Stomach (tissue), 9 donors: ENCODE data around the gene MYO18B. TPM values are rescaled to one million over a fixed set of nuclear protein-coding genes. Genes with fewer than 3 reads are reported as not detected.

Source experiments
- DNase-seq, 2 donors: peaks; one replicate each; pipeline versions ENCODE4 v3.0.0 to v3.0.0-alpha.2; 2013 to 2019
- H3K27ac ChIP-seq, 5 donors: fragments of 200-600 bp in 4 of 5; sonication (generic) in 4 of 5; one replicate each; pipeline ENCODE4 v1.5.1; 2013 to 2019; ENCODE audit warnings: mild to moderate bottlenecking in 1 of 5, moderate library complexity in 1 of 5
- H3K27me3 ChIP-seq, 3 donors: fragments of 200-600 bp; sonication (generic); one replicate each; pipeline ENCODE4 v1.5.1; 2017 to 2019; ENCODE audit warnings: mixed run types in 1 of 3
- H3K36me3 ChIP-seq, 4 donors: fragments of 200-600 bp; sonication (generic); 1 replicate in 3 of 4; 2 replicates in 1 of 4; pipeline ENCODE4 v1.5.1; 2016 to 2019
- H3K4me1 ChIP-seq, 4 donors: fragments of 200-600 bp; sonication (generic); one replicate each; pipeline ENCODE4 v1.5.1; 2016 to 2019
- H3K4me3 ChIP-seq, 4 donors: fragments of 200-600 bp; sonication (generic) in 3 of 4; one replicate each; pipeline ENCODE4 v1.5.1; 2016 to 2019; ENCODE audit warnings: mild to moderate bottlenecking in 1 of 4
- H3K9me3 ChIP-seq, 4 donors: fragments of 200-600 bp; sonication (generic); one replicate each; pipeline ENCODE4 v1.5.1; 2016 to 2019
- EP300 ChIP-seq: sonication (generic); formaldehyde crosslinking; IDR thresholded peaks from one replicate; pipeline ENCODE4 v1.6.1; 2017; ENCODE audit warnings: antibody characterized with exemption
- POLR2A ChIP-seq, 4 donors: fragments of 450-650 bp; IDR thresholded peaks; one replicate each; pipeline ENCODE4 v1.6.1; 2016; ENCODE audit warnings: antibody characterized with exemption in 4 of 4, control low read depth in 2 of 4, mild to moderate bottlenecking in 1 of 4, moderate library complexity in 1 of 4
- POLR2AphosphoS5 ChIP-seq, 3 donors: sonication (generic); formaldehyde crosslinking; IDR thresholded peaks; one replicate each; pipeline ENCODE4 v1.6.1; 2016; ENCODE audit warnings: antibody characterized with exemption in 3 of 3
- WGBS, 5 donors: extraction: QIAGEN DNeasy Blood & Tissue Kit in 3 of 5; methylation state at CpG; one replicate each; pipeline versions ENCODE4 v1.1.5 to v1.1.7; 2013 to 2018; 5-methylcytosine and 5-hydroxymethylcytosine counted together
- intact Hi-C: fragments of 100-400 bp; cut with DNase I; formaldehyde crosslinking; loops from one replicate; pipeline ENCODE4 v1.15.1; 2023; ENCODE audit warnings: low total_unique reads
- polyA plus RNA-seq, 3 donors: library from polyadenylated mRNA; stranded (reverse); fragments of 200-250 nt; gene quantifications; one replicate each; pipeline ENCODE4 v1.2.3, GENCODE V29; 2013
- total RNA-seq, 5 donors: library from RNA; depleted of rRNA; stranded (reverse); fragments of >200 nt; gene quantifications; one replicate each; pipeline versions ENCODE4 v1.1.0 to v1.2.3, GENCODE V29; 2014 to 2016
- TF ChIP-seq, protein P1 (sequence below), 7 experiments: fragments of 450-650 bp in 4 of 7; fragments of 200-600 bp in 3 of 7; sonication (generic) in 3 of 7; IDR thresholded peaks; one replicate each; pipeline ENCODE4 v1.5.1; 2016 to 2019; ENCODE audit warnings: antibody characterized with exemption in 7 of 7, control low read depth in 2 of 7, mild to moderate bottlenecking in 1 of 7
- donor health status: healthy with polysubstance abuse.
- donor health status: Bipolar disorder and iron deficiency.
- donor health status: healthy.

Gene MYO18B
- total and polyA plus RNA-seq, 8 donors: 0.31 to 7.6 (median 0.92) TPM; not detected in 1

DNA sequence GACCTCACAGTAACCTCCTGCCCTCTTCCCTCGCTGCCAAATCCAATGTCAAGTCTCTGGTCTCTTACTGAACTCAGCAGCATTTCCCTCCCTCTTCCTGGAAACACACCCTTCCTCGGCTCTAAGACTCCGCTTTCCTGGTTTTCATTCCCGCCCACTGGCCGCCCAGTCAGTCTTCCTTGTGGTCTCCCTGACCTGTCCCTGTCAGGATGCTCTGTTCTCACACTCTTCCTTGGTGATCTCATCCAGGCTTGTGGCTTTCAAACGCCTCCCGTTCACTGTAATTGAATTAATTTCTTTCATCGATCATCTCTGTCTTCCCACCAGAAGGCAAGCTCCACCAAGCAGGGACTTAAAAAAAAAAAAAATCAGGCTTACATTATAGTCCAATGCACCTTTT lies 33.5 kb downstream of the MYO18B start:
- Histone ChIP-seq H3K36me3 (no peaks in the 10 kb centered on the region), H3K4me1 (no peaks in the 10 kb centered on the region), H3K27ac (no peak overlapping the region), H3K27me3 (peaks cover 0 to 30% (median 3%) of the 10 kb centered on the region in 3 donors), H3K4me3 (no peak overlapping the region), H3K9me3 (no peaks in the 10 kb centered on the region)
- peak in 1 of 2 donors; percentile 42 for DNase-seq
- intact Hi-C loops: no loop called here
- WGBS, 5 donors: 36 to 55% (median 42%) methylated on average over 8 of the region's 8 CpGs
- TF ChIP-seq, protein P1, sequence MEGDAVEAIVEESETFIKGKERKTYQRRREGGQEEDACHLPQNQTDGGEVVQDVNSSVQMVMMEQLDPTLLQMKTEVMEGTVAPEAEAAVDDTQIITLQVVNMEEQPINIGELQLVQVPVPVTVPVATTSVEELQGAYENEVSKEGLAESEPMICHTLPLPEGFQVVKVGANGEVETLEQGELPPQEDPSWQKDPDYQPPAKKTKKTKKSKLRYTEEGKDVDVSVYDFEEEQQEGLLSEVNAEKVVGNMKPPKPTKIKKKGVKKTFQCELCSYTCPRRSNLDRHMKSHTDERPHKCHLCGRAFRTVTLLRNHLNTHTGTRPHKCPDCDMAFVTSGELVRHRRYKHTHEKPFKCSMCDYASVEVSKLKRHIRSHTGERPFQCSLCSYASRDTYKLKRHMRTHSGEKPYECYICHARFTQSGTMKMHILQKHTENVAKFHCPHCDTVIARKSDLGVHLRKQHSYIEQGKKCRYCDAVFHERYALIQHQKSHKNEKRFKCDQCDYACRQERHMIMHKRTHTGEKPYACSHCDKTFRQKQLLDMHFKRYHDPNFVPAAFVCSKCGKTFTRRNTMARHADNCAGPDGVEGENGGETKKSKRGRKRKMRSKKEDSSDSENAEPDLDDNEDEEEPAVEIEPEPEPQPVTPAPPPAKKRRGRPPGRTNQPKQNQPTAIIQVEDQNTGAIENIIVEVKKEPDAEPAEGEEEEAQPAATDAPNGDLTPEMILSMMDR (IDR thresholded peaks at IDR 0.05): no peak
- TF ChIP-seq POLR2AphosphoS5 (IDR thresholded peaks at IDR 0.05) (no peak), EP300 (no peak), POLR2A (IDR thresholded peaks at IDR 0.05) (no peak)

DNA sequence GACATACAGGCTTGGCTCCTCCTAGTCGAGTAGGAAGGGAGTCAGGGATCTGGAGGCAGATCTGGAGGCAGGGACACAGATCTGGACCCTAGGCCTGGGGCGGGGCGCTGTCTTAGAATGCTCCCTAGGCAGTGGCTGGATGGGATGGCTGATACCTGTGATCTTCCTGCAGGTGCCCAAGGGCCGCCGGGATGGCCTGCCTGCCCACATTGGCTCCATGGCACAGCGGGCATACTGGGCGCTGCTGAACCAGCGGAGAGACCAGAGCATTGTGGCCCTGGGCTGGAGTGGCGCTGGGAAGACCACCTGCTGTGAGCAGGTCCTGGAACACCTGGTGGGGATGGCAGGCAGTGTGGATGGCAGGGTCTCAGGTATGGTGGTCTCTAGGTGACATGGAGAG lies 35.4 kb downstream of the MYO18B start:
- no peaks in the 10 kb centered on the region for H3K4me1 ChIP-seq
- H3K9me3 ChIP-seq: no peaks in the 10 kb centered on the region
- no peak overlapping the region for H3K27ac ChIP-seq
- WGBS, 5 donors: 70 to 88% (median 84%) methylated on average over 5 to 9 of the region's 9 CpGs
- H3K27me3 ChIP-seq: peaks cover 0 to 34% (median 6%) of the 10 kb centered on the region in 3 donors
- intact Hi-C loops: no loop called here
- no peaks in the 10 kb centered on the region for H3K36me3 ChIP-seq
- DNase-seq: no peak
- no peak overlapping the region for H3K4me3 ChIP-seq
- TF ChIP-seq EP300: no peak
- TF ChIP-seq POLR2A (IDR thresholded peaks at IDR 0.05): no peak

DNA sequence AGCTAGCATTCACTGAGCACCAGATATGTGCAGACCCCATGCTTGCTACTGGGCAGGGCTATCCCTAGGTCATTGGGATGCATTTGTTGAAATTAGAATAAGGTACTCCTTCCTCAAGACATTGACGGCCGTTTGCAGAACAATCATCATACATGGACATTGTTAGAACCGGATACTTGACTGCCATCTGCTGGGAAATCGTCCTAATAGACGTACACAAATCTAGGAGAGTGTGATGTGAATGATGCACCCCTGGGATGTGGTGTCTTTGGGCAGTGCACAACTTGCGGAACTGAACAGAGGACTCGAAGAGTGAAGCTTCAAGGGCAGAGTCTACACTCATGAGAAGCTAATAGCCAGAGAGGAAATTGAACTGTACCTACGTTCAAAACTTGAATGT lies 35.9 kb downstream of the MYO18B start:
- Histone ChIP-seq H3K4me1 (no peaks in the 10 kb centered on the region), H3K27me3 (peaks cover 0 to 34% (median 6%) of the 10 kb centered on the region in 3 donors), H3K9me3 (no peaks in the 10 kb centered on the region), H3K36me3 (no peaks in the 10 kb centered on the region), H3K27ac (no peak overlapping the region), H3K4me3 (no peak overlapping the region)
- no peak for TF ChIP-seq POLR2A (IDR thresholded peaks at IDR 0.05)
- TF ChIP-seq, protein P1 (IDR thresholded peaks at IDR 0.05): peak in 1 of 7 experiments; percentile 5
- WGBS, 5 donors: 34 to 45% (median 41%) methylated on average over 8 of the region's 8 CpGs
- peak in 1 of 2 donors; percentile 54 for DNase-seq
- intact Hi-C loops: no loop called here

DNA sequence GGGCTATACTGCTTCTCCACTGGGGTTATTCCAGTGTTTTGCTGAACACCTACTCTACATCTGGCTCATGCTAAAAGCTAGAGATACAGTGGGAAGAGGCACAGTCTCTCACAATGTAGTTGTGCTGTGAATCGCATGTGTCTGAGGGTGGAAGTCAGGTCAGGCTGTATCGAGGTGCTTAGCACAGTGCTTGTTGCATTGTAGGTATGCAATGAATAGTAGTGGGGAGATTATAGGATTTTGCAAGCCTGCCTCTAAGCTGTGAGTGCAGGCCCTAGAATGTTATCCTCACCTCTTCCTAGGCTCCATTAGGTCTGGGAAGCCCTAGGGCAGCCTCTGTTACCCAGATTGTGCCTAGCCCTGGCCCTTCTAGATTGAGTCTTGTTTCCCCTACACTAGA lies 37.4 kb downstream of the MYO18B start:
- no peaks in the 10 kb centered on the region for H3K4me1 ChIP-seq
- no peak overlapping the region for H3K27ac ChIP-seq
- H3K4me3 ChIP-seq: no peak overlapping the region
- H3K27me3 ChIP-seq: peaks cover 0 to 21% (median 6%) of the 10 kb centered on the region in 3 donors
- WGBS, 5 donors: 72 to 100% (median 97%) methylated on average over 2 of the region's 2 CpGs
- no peak for DNase-seq
- TF ChIP-seq EP300 (no peak), POLR2A (IDR thresholded peaks at IDR 0.05) (no peak), POLR2AphosphoS5 (IDR thresholded peaks at IDR 0.05) (no peak)
- TF ChIP-seq, protein P1 (IDR thresholded peaks at IDR 0.05): no peak
- H3K36me3 ChIP-seq: no peaks in the 10 kb centered on the region
- H3K9me3 ChIP-seq: no peaks in the 10 kb centered on the region
- intact Hi-C loops: no loop called here

DNA sequence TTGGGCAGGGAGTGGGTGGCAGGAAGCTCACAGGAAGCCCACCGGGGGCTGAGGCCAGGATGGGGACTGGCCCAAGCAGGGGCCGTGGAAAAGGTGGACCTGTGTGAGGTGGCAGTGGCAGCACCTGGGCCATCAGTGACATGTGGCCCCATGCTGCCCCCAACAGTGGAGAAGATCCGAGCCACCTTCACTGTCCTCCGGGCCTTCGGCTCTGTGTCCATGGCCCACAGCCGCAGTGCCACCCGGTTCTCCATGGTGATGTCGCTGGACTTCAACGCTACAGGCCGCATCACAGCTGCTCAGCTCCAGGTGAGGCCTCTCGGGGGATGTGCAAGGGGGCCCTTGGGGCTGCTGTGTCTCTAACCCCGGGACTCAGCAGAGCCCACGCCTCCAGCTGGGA lies 37.9 kb downstream of the MYO18B start:
- Histone ChIP-seq H3K27me3 (peaks cover 0 to 21% (median 6%) of the 10 kb centered on the region in 3 donors), H3K9me3 (no peaks in the 10 kb centered on the region), H3K4me1 (no peaks in the 10 kb centered on the region), H3K27ac (no peak overlapping the region), H3K4me3 (no peak overlapping the region), H3K36me3 (no peaks in the 10 kb centered on the region)
- intact Hi-C loops: no loop called here
- 86 to 92% (median 90%) methylated on average over 5 to 13 of the region's 13 CpGs for WGBS, 5 donors
- DNase-seq: no peak
- TF ChIP-seq POLR2A (IDR thresholded peaks at IDR 0.05) (no peak), POLR2AphosphoS5 (IDR thresholded peaks at IDR 0.05) (no peak)
- TF ChIP-seq, protein P1 (IDR thresholded peaks at IDR 0.05): no peak
